ENCODE results near the gene METTL25B. TPM values are rescaled to one million over a fixed set of nuclear protein-coding genes. Genes with fewer than 3 reads are reported as not detected.
A peak's percentile ranks its signal among the peaks of the same experiment; 100 is the strongest.
"Not testable (repeated sequence)": the region's sequence is repeated elsewhere in the genome, so short reads cannot be mapped to it uniquely, and the experiment has no call there.

METTL25B gene
- polyA plus RNA-seq, 3 donors, result 28.6 to 51.8 (median 39.2) TPM

- DNase-seq, result peak; percentile 93
These were observed 18.7 kb downstream of the METTL25B start for GRCh38 chr1:156746728-156747631.

GRCh38 chr1:156747742-156748669 is 19.7 kb downstream of the METTL25B start:
- no peak for DNase-seq

- DNase-seq, result no peak
These were observed 20.6 kb downstream of the METTL25B start for GRCh38 chr1:156748670-156749418.

GRCh38 chr1:156749419-156750118 is 21.3 kb downstream of the METTL25B start:
- no peak for DNase-seq

- DNase-seq, result no peak
These were observed 22.0 kb downstream of the METTL25B start for GRCh38 chr1:156750191-156750672.

- DNase-seq, result no peak
These were observed 22.6 kb downstream of the METTL25B start for GRCh38 chr1:156750711-156751450.

- DNase-seq, result no peak
These were observed 23.1 kb downstream of the METTL25B start, which contains the start of gene HDGF for GRCh38 chr1:156751451-156751756. Gene HDGF, minus strand, starts transcription at chr1:156751675. Its CDS starts 246 bp downstream, at chr1:156751429.

- peak; percentile 97 for DNase-seq
These were observed 23.6 kb downstream of the METTL25B start for GRCh38 chr1:156751757-156752481.

- no peak for DNase-seq
These were observed 24.7 kb downstream of the METTL25B start for GRCh38 chr1:156752843-156753482.

GRCh38 chr1:156754219-156754618 is 25.9 kb downstream of the METTL25B start:
- no peak for DNase-seq

- DNase-seq, result no peak
These were observed 27.3 kb downstream of the METTL25B start for GRCh38 chr1:156755527-156755950.

- no peak for DNase-seq
These were observed 28.1 kb downstream of the METTL25B start for GRCh38 chr1:156756355-156756754.

- DNase-seq, result not testable (repeated sequence)
These were observed 29.4 kb downstream of the METTL25B start for GRCh38 chr1:156757572-156758253.

GRCh38 chr1:156760092-156760795 is 32.0 kb downstream of the METTL25B start:
- DNase-seq, result no peak

GRCh38 chr1:156760796-156761104 is 32.5 kb downstream of the METTL25B start:
- no peak for DNase-seq

GRCh38 chr1:156765136-156765535 is 36.9 kb downstream of the METTL25B start:
- DNase-seq, result not testable (repeated sequence)

- no peak for DNase-seq
These were observed 37.4 kb downstream of the METTL25B start for GRCh38 chr1:156765666-156766065.
